ENCODE results near the gene DDN. TPM values are rescaled to one million over a fixed set of nuclear protein-coding genes. Genes with fewer than 3 reads are reported as not detected.

The DDN gene
- total and polyA plus RNA-seq, 10 of the 15 experiments (the other 5 are each of a cell fraction or from before 2014, with no cell fraction given): 0.10 to 13.4 (median 3.7) TPM

DNA sequence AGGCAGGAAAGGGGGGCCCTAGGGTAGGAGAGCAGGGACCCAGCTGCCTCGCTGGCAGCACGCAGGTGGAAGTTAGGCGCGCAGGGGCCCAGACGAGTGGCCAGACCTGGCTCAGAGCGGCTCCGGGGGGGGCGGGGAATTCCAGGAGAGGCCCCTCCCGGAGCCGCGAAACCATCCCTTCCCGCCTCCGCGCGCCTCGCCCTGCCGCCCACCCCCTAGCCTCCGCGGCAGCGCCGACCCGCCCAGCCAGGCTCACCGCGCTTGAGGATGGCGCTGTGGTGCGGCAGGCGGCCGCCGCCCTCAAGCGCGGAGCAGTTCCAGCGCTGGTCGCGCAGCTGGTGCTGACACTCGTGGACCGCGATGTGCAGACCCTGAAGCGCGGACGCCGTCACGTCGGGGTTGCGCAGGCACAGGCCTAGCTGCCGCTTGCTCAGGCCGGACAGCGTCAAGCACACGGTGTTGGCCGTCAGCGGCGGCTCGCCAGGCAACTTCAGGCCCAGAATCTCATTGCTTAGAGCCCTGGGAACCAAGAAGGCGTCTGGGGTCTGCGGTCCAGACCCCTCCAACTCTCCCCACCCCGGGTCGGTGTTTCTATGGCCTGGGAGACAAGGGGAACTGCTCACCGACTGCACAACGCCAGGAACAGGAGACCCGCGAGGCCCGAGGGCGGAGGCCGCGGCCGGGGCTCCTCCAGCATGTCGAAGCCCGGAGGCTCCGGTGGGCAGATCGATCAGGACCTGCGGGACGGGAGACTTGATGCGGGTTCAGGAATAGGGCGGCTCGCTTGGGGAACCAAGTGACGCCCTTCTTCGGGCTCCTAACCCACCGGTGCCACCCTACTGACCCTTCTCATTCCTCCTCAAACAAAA is 29.1 kb downstream of the DDN start (continued):
- TF ChIP-seq, protein P1, sequence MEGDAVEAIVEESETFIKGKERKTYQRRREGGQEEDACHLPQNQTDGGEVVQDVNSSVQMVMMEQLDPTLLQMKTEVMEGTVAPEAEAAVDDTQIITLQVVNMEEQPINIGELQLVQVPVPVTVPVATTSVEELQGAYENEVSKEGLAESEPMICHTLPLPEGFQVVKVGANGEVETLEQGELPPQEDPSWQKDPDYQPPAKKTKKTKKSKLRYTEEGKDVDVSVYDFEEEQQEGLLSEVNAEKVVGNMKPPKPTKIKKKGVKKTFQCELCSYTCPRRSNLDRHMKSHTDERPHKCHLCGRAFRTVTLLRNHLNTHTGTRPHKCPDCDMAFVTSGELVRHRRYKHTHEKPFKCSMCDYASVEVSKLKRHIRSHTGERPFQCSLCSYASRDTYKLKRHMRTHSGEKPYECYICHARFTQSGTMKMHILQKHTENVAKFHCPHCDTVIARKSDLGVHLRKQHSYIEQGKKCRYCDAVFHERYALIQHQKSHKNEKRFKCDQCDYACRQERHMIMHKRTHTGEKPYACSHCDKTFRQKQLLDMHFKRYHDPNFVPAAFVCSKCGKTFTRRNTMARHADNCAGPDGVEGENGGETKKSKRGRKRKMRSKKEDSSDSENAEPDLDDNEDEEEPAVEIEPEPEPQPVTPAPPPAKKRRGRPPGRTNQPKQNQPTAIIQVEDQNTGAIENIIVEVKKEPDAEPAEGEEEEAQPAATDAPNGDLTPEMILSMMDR (IDR thresholded peaks at IDR 0.05 in 2 of 3, conservative IDR thresholded peaks at IDR 0.05 in 1 of 3; ENCODE audit: control insufficient read depth in 2 of 3, extremely low read depth in 1 of 3, insufficient read depth in 1 of 3, low read depth in 3 of 3, low read length in 3 of 3): peak in 1 of 3 experiments; percentile 7; a peak in 2 of 6 replicates
- TF ChIP-seq GATAD2B (conservative IDR thresholded peaks at IDR 0.05; ENCODE audit: low read depth) (peak; percentile 66; the same call in 1 of the 2 replicates), PML (IDR thresholded peaks at IDR 0.05; ENCODE audit: low read length) (no peak), KDM1A (IDR thresholded peaks at IDR 0.05; ENCODE audit: borderline replicate concordance) (no peak), FOXK2 (IDR thresholded peaks at IDR 0.05) (no peak), CHD2 (IDR thresholded peaks at IDR 0.05; ENCODE audit: borderline replicate concordance, low read depth, low read length) (no peak)
- TF ChIP-seq, protein P2, sequence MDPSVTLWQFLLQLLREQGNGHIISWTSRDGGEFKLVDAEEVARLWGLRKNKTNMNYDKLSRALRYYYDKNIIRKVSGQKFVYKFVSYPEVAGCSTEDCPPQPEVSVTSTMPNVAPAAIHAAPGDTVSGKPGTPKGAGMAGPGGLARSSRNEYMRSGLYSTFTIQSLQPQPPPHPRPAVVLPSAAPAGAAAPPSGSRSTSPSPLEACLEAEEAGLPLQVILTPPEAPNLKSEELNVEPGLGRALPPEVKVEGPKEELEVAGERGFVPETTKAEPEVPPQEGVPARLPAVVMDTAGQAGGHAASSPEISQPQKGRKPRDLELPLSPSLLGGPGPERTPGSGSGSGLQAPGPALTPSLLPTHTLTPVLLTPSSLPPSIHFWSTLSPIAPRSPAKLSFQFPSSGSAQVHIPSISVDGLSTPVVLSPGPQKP (IDR thresholded peaks at IDR 0.05; ENCODE audit: low read depth, low read length): no peak

Data from GM12878 (cell line).